ENCODE measurements around the gene AGFG2. TPM values are rescaled to one million over a fixed set of nuclear protein-coding genes. Genes with fewer than 3 reads are reported as not detected.

Gene AGFG2
- total and polyA plus RNA-seq, 2 of the 13 experiments (the other 11 are each of a cell fraction or from before 2014, with no cell fraction given), result 125 to 132 TPM

- TF ChIP-seq, protein P1, sequence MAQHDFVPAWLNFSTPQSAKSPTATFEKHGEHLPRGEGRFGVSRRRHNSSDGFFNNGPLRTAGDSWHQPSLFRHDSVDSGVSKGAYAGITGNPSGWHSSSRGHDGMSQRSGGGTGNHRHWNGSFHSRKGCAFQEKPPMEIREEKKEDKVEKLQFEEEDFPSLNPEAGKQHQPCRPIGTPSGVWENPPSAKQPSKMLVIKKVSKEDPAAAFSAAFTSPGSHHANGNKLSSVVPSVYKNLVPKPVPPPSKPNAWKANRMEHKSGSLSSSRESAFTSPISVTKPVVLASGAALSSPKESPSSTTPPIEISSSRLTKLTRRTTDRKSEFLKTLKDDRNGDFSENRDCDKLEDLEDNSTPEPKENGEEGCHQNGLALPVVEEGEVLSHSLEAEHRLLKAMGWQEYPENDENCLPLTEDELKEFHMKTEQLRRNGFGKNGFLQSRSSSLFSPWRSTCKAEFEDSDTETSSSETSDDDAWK (CRISPR knock-in tag; IDR thresholded peaks at IDR 0.05), result no peak
- TF ChIP-seq FOXO1 (CRISPR knock-in tag; IDR thresholded peaks at IDR 0.05) (peak; percentile 93), MED8 (CRISPR knock-in tag; IDR thresholded peaks at IDR 0.05; ENCODE audit: insufficient replicate concordance) (peak; percentile 49), KLF11 (CRISPR knock-in tag; IDR thresholded peaks at IDR 0.05) (no peak), THAP9 (CRISPR knock-in tag; IDR thresholded peaks at IDR 0.05; ENCODE audit: borderline replicate concordance) (0 out of 2 replicates have a peak, but pooled peaks have one; percentile 4), JARID2 (CRISPR knock-in tag; IDR thresholded peaks at IDR 0.05; ENCODE audit: insufficient replicate concordance) (no peak), ZFP37 (CRISPR knock-in tag; IDR thresholded peaks at IDR 0.05; ENCODE audit: borderline replicate concordance) (no peak), ZNF772 (CRISPR knock-in tag; IDR thresholded peaks at IDR 0.05) (0 out of 2 replicates have a peak, but pooled peaks have one; percentile 8), ZBTB38 (CRISPR knock-in tag; IDR thresholded peaks at IDR 0.05) (no peak)
- TF ChIP-seq, protein P2, sequence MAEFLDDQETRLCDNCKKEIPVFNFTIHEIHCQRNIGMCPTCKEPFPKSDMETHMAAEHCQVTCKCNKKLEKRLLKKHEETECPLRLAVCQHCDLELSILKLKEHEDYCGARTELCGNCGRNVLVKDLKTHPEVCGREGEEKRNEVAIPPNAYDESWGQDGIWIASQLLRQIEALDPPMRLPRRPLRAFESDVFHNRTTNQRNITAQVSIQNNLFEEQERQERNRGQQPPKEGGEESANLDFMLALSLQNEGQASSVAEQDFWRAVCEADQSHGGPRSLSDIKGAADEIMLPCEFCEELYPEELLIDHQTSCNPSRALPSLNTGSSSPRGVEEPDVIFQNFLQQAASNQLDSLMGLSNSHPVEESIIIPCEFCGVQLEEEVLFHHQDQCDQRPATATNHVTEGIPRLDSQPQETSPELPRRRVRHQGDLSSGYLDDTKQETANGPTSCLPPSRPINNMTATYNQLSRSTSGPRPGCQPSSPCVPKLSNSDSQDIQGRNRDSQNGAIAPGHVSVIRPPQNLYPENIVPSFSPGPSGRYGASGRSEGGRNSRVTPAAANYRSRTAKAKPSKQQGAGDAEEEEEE (CRISPR knock-in tag; IDR thresholded peaks at IDR 0.05; ENCODE audit: borderline replicate concordance), result no peak
- TF ChIP-seq, protein P3, sequence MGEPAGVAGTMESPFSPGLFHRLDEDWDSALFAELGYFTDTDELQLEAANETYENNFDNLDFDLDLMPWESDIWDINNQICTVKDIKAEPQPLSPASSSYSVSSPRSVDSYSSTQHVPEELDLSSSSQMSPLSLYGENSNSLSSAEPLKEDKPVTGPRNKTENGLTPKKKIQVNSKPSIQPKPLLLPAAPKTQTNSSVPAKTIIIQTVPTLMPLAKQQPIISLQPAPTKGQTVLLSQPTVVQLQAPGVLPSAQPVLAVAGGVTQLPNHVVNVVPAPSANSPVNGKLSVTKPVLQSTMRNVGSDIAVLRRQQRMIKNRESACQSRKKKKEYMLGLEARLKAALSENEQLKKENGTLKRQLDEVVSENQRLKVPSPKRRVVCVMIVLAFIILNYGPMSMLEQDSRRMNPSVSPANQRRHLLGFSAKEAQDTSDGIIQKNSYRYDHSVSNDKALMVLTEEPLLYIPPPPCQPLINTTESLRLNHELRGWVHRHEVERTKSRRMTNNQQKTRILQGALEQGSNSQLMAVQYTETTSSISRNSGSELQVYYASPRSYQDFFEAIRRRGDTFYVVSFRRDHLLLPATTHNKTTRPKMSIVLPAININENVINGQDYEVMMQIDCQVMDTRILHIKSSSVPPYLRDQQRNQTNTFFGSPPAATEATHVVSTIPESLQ (CRISPR knock-in tag; conservative IDR thresholded peaks at IDR 0.05), result no peak
Observed at GRCh38 chr7:100546129-100546925, 7.3 kb downstream of the AGFG2 start (continued).
